Measurements from ENCODE around the gene SRD5A1. TPM values are rescaled to one million over a fixed set of nuclear protein-coding genes. Genes with fewer than 3 reads are reported as not detected.

The SRD5A1 gene
- total and polyA plus RNA-seq, 12 donors: 1.6 to 15.0 (median 6.7) TPM

DNA sequence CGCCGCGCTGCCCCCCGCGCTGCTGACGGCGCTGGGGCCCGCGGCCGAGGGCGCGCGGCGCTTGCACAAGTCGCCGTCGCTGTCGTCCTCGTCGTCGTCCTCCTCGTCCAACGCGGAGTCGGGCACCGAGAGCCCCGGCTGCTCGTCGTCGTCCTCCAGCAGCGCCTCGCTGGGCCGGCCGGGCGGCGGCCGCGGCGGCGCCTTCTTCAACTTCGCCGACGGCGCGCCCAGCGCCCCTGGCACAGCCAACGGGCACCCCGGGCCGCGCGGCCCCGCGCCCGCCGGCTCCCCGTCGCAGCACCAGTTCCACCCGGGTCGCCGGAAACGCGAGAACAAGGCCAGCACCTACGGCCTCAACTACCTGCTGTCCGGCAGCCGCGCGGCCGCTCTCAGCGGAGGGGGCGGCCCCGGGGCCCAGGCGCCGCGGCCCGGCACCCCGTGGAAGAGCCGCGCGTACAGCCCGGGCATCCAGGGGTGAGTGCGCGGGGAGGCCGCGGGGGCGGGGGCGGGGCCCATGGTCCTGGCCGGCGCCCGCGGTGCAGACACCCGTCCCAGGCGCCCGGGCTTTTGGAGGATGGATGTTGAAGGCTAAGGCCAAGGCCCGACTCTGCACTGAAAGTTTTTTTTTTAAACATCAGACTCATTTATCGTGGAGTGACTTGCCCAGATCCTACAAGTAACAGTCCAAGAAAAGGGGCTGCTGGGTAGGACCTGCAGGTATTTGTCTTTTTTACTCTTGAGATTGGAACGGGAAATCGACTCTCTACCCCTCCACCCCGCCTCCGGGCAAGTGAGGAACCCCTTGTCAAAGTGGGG is 81.2 kb downstream of the SRD5A1 start:
- intact Hi-C loops (cut with DNase I): loop anchor here in 1 of 2 donors (10.0 kb wide), 1 partner anchor 80 kb away; the partner anchor contains the start of genes NSUN2 and SRD5A1
- WGBS, 4 donors: 0 to 1% (median 0%) methylated on average over 5 to 99 of the region's 99 CpGs
- TF ChIP-seq POLR2A (IDR thresholded peaks at IDR 0.05): peak in 1 of 2 donors; percentile 16
- TF ChIP-seq, protein P1, sequence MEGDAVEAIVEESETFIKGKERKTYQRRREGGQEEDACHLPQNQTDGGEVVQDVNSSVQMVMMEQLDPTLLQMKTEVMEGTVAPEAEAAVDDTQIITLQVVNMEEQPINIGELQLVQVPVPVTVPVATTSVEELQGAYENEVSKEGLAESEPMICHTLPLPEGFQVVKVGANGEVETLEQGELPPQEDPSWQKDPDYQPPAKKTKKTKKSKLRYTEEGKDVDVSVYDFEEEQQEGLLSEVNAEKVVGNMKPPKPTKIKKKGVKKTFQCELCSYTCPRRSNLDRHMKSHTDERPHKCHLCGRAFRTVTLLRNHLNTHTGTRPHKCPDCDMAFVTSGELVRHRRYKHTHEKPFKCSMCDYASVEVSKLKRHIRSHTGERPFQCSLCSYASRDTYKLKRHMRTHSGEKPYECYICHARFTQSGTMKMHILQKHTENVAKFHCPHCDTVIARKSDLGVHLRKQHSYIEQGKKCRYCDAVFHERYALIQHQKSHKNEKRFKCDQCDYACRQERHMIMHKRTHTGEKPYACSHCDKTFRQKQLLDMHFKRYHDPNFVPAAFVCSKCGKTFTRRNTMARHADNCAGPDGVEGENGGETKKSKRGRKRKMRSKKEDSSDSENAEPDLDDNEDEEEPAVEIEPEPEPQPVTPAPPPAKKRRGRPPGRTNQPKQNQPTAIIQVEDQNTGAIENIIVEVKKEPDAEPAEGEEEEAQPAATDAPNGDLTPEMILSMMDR (IDR thresholded peaks at IDR 0.05): no peak

GRCh38 chr5:6715271-6715670 is 82.0 kb downstream of the SRD5A1 start:
- no peaks in the 10 kb centered on the region for H3K9me3 ChIP-seq (replicated peaks in 1 of 3)
- H3K36me3 ChIP-seq (replicated peaks in 1 of 2): no peaks in the 10 kb centered on the region
- 54 to 68% (median 58%) methylated on average over 6 of the region's 6 CpGs for WGBS, 4 donors
- peaks cover 19 to 54% of the 10 kb centered on the region in 2 donors for H3K4me1 ChIP-seq (replicated peaks in 1 of 2)
- peak overlapping the region in 1 of 4 donors; percentile 94 for H3K4me3 ChIP-seq
- H3K27me3 ChIP-seq: no peaks in the 10 kb centered on the region
- DNase-seq: no peak
- H3K27ac ChIP-seq: no peak overlapping the region
- intact Hi-C loops (cut with DNase I): loop anchor here in 1 of 2 donors (10.0 kb wide), 1 partner anchor 80 kb away; the partner anchor contains the start of genes NSUN2 and SRD5A1
- TF ChIP-seq POLR2A (IDR thresholded peaks at IDR 0.05): no peak
- TF ChIP-seq, protein P1 (IDR thresholded peaks at IDR 0.05): no peak

More for the DNA sequence above, 81.2 kb downstream of the SRD5A1 start:
- H3K9me3 ChIP-seq (replicated peaks in 1 of 3): no peaks in the 10 kb centered on the region
- peak in 5 of 7 donors; percentile 41 to 54 (median 47) for DNase-seq
- H3K36me3 ChIP-seq (replicated peaks in 1 of 2): no peaks in the 10 kb centered on the region
- peaks cover 15 to 45% of the 10 kb centered on the region in 2 donors for H3K4me1 ChIP-seq (replicated peaks in 1 of 2)
- no peaks in the 10 kb centered on the region for H3K27me3 ChIP-seq
- peak overlapping the region in 2 of 4 donors; percentile 24 to 94 for H3K4me3 ChIP-seq
- H3K27ac ChIP-seq: peak overlapping the region in 4 of 5 donors; percentile 60 to 99 (median 76)

GRCh38 chr5:6715758-6716628 is 82.8 kb downstream of the SRD5A1 start:
- Histone ChIP-seq H3K27ac (no peak overlapping the region), H3K27me3 (no peaks in the 10 kb centered on the region), H3K9me3 (replicated peaks in 1 of 3) (no peaks in the 10 kb centered on the region), H3K4me1 (replicated peaks in 1 of 2) (peaks cover 19 to 61% of the 10 kb centered on the region in 2 donors), H3K36me3 (replicated peaks in 1 of 2) (no peaks in the 10 kb centered on the region), H3K4me3 (peak overlapping the region in 1 of 4 donors; percentile 94)
- intact Hi-C loops (cut with DNase I): loop anchor here in 1 of 2 donors (10.0 kb wide), 1 partner anchor 81 kb away; the partner anchor contains the start of genes NSUN2 and SRD5A1
- peak in 2 of 7 donors; percentile 18 to 51 for DNase-seq
- 63 to 70% (median 67%) methylated on average over 15 to 17 of the region's 17 CpGs for WGBS, 4 donors
- TF ChIP-seq POLR2A (IDR thresholded peaks at IDR 0.05): no peak
- TF ChIP-seq, protein P1 (IDR thresholded peaks at IDR 0.05): no peak

Data from adrenal gland (tissue), 12 donors.